Stimulated activated CD8-positive, alpha-beta memory T cell treated with anti-CD3 and anti-CD28 coated beads, Interleukin-15, amount 100 ng/mL, for 48 hours (primary cell): ENCODE data around the gene HEXIM2.

Experiments
- DNase-seq, 2 donors: peaks; one replicate each; pipeline ENCODE4 v3.0.0-alpha.2; 2020; ENCODE audit warnings: low read depth in 2 of 2

The HEXIM2 gene

DNA sequence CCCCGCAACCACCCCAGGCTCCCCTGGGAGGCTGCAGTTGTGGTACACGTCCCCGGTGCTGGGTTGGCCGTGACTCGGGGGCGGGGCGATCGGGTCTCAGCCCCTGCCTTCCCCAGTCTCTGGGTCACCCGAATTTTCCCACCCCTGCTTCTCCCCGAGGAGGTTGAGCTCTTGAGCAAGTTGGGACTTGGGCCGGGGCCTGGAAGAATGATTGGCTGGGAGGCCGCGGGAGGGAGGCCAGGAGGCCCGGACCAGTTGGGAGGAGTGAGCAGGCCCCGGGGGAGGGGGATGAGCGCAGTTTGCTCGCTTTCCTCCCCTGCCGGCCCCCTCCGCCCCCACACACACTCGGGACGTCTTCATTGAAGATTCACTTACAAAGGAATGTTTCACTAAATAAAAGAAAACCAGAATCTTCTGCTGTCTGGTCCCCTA lies 17.9 kb upstream of the HEXIM2 start:
- DNase-seq: peak in 1 of 2 donors; percentile 17

DNA sequence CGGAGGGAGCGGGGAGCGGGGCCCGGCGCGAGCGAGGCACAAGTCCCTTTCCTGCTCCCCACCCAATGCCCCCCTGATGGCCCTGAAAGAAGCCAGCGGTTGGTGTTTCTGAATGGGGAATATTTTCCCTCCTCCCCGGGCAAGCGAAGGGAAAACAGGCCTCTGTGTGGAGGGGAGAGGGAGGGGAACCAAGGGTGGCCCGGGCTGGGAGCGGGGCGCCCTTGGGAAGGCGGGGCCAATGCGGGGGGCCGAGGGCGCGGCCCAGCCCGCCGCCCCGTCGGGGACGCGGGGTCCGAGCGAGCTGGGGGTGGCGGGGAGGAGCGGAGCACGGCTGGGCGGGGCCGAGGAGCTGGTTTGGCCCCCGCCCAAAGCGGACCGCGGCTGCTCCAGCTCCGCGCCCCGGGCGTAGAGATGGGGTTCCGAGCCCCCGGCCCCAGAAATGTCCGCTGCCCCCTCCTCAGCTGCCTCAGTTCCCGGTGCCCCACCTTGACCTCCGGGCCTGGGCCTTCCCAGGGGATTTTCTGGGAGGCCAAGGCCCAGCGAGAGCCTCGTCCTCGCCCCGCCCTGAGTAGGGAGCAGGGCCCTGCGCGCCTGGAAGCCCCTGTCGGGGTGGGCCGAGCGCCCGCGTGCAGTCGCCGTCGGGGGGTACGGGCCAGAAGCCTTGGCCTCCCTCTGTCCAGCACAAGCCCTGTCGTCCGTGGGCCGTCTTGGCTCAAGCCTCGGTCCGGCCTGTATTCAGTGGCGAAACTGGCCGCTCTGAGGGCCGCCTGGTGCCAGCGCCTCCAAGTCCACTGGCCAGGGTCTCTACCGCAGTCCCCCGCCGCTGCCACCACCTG lies 17.3 kb upstream of the HEXIM2 start:
- DNase-seq: no peak

DNA sequence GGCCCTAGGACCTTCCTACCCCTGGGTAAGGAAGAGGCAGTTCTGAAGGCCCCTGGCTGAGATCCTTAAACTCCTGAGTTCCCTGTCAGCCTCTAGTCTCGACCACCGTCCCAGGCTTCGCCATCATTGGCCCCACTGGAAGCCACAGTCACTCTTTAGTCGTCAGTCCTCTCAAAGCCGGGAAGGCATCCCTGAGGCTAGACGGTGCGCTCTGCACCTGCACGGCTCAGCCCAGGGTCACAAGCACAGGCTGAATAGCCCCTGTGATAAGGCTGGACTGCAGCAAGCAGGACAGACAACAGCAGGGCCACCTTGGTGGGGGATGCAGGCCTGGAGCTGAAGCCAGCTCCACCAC lies 16.7 kb upstream of the HEXIM2 start:
- DNase-seq: no peak

DNA sequence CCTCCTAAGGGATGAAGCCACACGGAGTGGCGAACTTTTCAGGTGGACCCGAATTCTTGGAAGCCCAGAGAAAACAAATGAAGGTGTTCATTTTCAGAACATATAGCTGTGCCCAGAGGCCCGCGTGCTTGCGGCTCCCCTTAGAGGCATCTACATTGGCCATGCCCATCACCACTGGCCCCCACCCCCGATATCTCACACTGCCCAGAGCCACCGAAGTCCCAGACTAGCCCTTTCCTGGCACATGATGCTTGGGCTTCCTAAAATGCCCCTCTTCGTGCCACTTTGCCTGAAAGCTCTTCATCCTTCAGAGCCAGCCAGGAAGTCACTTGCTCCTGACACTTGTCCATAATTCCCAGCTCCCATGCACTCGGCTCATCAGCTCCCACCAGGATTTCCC lies 15.5 kb upstream of the HEXIM2 start:
- no peak for DNase-seq

DNA sequence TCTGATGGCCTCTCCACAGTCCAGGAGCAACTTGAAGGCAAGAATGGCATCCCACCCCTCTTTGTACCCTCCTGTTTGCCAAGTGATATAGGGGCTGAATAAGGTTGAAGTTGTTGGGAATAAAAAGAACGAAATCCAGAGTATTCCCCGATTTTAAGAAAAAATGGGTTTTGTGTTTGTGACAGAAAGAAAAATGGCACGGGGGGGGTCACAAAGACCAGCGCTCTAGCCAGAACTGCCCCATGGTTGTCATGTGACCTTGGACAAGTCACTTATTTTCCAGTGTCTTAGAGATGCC lies 15.1 kb upstream of the HEXIM2 start:
- DNase-seq: no peak

DNA sequence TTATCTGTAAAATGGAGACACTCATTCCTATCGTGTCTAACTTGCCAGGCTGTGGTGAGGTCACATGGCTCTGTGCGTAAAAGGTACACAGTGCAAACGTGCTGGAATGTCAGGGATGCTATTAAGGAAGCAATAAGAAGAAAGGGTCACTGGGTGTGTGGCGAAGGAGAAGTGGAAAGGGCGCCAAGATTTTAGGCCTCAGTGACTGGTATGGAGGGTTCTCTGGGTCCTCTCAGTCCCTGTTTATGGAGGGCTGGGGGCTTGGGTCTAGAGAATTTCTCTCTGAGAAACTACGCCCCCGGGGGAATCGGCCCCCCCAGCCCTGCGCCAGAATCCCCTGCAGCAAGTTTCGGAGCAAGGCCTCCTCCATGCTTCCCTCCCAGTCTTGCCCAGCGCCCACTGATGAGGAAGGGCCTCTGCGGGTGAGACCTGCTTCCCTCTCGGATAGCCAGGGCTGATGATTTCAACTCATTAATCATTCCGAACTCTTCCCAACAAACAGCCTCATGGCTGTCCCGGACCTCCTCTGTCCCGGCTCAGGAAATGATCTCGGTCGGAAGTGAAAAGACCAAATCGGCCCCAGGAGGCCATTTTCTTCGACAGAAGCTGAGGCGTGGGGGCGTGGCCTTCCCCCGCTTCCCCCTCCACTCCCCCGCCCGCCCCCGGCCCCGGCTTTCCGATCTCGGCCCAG lies 14.6 kb upstream of the HEXIM2 start:
- DNase-seq: no peak

DNA sequence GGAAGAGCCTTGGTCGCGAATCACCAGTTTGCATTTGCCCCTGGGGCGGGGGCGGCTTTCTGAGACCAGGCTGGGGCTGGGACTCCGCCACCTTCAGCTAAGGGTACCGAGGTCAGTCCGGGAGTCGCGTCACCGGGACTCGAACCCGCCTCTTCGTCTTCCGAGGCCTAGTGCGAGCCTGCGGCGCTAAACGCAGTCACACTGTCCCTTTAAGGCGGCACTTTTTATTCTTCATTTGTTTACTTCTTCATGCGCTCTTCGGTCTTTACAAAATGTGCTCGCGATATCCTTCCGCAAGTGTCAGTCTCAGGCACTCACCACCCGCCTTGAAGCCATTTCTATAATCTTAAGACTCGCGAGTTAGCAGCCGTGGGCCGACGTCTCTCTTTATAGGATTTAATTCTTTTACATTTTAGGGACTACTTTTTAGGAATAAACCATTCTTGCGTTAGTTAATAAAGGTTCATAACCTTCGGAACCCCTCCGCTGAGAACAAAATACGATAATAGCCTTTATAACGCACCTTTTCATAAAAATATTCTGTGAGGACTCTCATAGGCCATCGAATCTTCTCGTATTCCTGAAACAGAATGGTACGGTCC lies 14.0 kb upstream of the HEXIM2 start:
- peak; percentile 52 to 73 for DNase-seq

DNA sequence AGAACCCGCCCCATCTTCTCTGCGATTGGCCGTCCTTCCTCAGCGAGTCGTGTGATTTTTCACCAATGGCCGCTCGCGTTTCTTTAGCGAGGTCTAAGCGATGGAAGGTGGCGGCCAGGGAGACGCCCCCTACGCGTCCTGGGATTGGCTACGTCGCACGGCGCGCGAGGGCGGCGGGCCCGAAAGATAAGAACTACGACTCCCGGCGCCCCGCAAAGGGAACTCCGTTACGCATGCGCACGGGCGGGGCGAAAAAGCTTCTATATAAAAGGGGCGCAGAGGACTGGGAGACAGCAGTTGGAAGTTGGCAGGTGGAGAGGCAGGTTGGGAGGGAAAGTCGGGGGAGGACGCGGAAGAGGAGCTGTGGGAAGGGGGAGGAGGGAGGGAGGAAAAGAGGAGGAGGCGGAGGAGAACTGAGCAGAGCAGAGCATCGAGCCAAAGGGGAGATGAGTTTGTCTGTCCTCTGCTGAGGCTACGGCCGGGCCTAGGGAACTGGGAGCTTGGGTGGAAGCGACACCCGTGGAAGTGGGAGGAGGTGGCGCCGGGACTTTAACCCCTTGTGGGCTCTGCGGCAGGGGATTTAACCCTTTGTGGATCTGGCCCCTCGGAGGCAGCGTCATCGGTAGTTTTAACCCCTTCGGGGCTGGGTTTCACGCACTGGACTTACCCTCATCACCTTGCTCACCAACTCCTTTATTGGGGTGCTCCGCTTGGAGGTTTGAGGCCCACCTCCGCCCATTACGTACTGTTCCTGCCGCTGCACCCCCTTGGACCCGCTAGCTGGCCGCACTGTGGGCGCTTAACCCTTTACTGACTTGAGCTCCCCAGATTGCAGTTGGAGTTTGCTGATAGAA lies 13.3 kb upstream of the HEXIM2 start, which contains the start of gene HEXIM1:
HEXIM1 (plus strand) TSS at position 293 of the 854 bp plus-strand sequence. CDS start 716 bp downstream, outside the sequence.
- DNase-seq: peak; percentile 97 to 99

DNA sequence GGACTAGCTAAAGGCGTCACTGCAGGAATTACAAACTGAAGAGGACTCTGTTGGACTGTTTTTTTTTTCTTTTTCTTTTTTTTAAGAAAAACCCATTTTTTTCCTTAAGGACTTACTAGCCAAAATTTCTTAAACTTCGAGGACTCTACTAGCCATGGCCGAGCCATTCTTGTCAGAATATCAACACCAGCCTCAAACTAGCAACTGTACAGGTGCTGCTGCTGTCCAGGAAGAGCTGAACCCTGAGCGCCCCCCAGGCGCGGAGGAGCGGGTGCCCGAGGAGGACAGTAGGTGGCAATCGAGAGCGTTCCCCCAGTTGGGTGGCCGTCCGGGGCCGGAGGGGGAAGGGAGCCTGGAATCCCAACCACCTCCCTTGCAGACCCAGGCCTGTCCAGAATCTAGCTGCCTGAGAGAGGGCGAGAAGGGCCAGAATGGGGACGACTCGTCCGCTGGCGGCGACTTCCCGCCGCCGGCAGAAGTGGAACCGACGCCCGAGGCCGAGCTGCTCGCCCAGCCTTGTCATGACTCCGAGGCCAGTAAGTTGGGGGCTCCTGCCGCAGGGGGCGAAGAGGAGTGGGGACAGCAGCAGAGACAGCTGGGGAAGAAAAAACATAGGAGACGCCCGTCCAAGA lies 12.5 kb upstream of the HEXIM2 start:
- DNase-seq: peak in 1 of 2 donors; percentile 71

DNA sequence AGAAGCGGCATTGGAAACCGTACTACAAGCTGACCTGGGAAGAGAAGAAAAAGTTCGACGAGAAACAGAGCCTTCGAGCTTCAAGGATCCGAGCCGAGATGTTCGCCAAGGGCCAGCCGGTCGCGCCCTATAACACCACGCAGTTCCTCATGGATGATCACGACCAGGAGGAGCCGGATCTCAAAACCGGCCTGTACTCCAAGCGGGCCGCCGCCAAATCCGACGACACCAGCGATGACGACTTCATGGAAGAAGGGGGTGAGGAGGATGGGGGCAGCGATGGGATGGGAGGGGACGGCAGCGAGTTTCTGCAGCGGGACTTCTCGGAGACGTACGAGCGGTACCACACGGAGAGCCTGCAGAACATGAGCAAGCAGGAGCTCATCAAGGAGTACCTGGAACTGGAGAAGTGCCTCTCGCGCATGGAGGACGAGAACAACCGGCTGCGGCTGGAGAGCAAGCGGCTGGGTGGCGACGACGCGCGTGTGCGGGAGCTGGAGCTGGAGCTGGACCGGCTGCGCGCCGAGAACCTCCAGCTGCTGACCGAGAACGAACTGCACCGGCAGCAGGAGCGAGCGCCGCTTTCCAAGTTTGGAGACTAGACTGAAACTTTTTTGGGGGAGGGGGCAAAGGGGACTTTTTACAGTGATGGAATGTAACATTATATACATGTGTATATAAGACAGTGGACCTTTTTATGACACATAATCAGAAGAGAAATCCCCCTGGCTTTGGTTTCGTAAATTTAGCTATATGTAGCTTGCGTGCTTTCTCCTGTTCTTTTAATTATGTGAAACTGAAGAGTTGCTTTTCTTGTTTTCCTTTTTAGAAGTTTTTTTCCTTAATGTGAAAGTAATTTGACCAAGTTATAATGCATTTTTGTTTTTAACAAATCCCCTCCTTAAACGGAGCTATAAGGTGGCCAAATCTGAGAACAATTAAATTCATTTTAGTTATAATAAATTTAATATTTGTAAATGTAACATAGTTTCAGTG lies 11.7 kb upstream of the HEXIM2 start:
- no peak for DNase-seq

DNA sequence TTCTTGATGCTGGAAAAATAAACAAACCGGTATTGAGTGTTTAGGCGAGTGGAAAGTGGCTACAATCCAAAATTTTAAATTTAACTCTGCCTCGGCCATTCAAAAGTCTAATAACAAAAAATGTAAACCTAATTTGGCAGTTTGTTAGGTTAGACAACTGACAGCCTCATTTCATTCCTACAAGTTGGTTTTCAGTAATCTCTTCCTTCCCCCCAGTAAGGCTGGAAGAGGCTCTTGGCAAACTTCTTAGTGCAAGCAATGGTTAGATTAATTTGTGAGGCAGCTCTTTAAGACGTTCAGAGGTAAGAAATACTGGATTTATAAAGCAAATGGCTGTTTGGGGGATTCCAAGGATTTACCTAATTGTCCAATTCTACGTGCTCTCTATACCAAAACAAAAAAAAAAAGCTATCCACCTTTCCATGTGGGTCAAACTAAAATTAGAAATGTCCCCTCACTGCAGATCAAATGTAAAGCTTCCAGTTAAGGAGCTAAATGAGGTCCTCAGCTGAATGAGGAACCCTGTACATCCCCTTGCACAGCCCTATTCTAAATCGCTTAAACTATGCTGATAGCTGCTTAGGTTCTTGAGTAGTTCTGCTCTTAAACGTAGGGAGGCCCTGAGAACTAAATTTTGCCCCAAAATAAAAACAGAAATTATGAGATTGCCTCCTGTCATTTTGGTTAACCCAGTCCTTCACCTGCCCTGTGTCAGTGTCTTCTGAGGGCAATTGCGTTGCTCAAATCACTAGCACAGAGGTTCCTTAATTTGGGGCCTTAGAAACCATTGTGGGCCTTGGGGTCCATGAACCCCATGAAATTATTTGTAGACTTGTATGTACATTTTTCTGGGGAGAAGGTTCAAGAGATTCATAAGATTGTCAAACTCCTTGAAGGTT lies 10.5 kb upstream of the HEXIM2 start:
- DNase-seq: no peak

DNA sequence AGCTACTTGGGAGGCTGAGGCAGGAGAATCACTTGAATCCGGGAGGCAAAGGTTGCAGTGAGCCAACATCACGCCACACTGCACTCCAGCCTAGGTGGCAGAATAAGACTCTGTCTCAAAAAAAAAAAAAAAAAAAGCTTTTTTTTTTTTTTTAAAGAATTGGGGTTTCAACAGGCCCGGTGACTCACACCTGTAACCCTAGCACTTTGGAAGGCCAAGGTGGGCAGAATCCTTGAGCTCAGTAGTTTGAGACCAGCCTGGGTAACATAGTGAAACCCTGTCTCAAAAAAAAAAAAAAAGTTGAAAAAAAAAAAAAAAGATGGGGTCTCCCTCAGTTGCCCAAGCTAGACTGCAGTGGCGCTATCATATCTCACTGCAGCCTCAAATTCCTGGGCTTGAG lies 6.6 kb upstream of the HEXIM2 start:
- DNase-seq: no peak

DNA sequence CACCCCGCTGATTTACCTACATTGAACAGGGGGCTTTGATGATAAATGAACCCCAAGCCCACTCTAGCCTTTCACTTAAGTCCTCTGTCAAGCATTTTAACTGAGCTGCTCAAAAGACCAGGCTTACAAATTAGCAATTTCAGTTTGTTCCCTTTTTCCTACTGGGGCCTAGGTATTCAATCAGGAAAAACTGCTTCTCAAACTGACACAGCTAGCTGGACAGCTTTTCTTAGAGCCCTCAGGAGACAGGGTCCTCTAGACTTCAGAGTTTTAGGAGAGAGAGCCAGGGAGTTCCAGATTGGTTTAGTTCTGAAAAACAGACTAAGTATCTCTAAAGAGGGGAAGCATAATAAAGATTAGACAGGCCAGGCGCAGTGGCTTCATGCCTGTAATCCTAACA lies 6.2 kb upstream of the HEXIM2 start:
- no peak for DNase-seq

DNA sequence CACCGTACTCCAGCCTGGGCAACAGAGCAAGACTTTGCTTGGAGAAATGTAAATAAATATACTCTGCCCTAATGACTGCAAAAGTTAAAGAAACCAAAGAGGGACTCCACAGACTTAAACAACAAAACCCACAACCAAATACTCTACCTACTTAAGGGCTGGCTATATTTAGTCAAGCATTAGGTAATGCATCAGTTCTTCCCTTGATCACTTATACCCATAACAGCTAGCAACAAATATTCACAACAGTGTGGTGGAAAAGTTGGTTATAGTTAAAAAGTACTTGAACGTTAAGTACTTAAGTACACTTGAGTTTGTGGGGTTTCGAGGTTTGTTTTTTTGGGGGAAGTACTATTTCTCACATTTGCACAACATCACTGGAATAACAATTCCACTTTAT lies 5.4 kb upstream of the HEXIM2 start:
- no peak for DNase-seq

DNA sequence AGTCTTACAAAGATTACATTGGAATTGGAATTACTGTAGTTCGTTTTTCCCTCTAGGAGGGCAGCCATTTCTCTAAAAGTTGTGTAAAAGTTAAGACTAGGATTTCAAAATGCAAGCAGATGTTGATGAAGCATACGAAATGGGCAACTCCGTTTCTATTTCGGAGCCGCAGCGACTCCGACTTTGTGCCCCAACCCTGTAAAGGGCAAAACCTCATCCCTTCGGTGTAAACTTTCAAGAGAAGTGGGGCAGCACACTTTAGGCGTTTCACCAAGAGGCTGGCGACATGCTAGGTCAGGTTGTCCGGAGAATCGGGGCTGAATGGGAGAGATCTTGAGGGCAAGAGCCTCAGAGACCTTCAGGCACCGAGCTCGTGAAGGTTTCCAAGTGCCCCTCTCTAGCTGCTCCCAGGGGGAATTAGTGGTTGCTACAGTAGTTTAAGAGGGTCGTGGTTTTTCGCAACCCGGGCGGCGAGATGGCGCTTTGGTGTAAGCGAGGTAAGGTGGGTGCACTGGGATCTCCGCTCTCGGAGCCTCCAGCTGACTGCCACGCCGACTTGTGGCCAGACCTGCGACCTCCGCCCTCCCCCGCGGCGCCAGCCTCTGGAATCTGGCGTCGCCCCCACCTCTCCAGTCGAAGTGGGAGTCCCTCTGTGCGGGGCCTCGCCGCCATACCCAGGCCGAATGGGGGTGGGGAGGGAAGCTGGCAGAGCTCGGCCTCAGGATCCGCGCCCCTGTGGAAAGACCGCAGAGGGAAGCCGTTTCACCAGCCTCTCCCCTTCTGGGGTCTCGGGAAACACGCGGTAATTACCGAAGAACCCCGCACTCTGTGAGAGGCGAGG lies 1.0 kb upstream of the HEXIM2 start:
- DNase-seq: peak; percentile 27 to 37

DNA sequence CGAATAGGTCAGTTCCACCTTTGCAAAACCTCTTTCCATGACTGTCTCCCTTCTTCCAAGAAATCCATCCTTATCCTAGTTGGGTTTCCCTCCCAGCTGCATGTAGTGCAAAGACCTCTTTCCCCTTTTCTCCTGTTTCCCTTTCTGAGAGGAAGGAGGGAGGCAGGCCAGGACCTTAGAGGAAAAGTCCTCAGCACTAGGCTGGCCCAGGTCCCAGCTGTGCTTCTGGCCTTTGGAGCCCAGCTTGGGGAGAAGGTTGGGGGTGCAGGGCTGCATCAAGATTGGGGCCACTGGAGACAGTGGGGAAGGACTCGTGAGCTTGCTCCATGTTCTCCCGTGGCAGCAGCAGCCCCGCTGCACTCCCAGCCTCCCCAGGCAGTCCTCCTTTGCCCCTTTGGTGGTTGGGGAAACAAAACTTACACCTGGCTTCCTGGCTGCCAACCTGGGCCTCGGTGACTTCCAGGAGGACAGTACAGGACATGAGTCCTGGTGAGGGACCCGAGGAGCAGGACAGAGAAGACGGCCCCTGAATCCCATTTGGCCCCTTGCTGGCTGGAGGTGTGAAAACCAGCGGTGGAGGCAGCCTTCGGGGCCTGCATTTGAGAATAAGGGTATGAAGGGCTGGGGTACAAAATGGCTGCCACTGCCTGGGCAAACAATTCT lies 481 bp downstream of the HEXIM2 start:
- DNase-seq: no peak

DNA sequence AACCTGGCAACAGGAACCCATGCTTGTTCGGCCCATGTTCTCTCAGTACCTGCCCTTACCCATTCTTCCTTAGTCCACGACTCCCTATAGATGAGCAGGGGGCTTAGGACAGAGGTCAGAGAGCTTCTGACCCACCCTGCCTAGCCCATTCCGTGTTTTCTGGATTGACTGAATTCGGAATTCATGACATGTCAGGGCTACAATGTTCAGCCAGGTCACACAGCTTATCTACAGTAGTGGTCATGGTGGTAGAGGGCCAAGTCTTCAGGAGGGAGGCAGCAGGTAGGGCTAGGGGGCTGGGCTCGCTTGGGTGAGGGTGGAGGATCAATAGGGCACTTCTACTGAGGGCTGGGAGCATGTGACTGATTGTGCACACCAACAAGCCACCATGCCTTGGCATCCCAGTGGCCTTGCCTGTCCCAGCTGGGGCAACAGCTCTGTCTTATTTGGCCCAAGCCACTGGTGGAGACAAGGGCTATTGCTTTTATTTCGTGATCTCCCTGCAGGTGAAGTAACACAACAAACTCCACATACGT lies 3.1 kb downstream of the HEXIM2 start:
- no peak for DNase-seq
